NCI-H187 treated with DMSO at 0.1 percent for 48 hours (cell line): ENCODE data around the gene RAB30.

Source experiments
- DNase-seq: peaks from one replicate; lab custom pipeline; 2025; lab: John Stamatoyannopoulos, UW

The RAB30 gene, protein sequence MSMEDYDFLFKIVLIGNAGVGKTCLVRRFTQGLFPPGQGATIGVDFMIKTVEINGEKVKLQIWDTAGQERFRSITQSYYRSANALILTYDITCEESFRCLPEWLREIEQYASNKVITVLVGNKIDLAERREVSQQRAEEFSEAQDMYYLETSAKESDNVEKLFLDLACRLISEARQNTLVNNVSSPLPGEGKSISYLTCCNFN

DNA sequence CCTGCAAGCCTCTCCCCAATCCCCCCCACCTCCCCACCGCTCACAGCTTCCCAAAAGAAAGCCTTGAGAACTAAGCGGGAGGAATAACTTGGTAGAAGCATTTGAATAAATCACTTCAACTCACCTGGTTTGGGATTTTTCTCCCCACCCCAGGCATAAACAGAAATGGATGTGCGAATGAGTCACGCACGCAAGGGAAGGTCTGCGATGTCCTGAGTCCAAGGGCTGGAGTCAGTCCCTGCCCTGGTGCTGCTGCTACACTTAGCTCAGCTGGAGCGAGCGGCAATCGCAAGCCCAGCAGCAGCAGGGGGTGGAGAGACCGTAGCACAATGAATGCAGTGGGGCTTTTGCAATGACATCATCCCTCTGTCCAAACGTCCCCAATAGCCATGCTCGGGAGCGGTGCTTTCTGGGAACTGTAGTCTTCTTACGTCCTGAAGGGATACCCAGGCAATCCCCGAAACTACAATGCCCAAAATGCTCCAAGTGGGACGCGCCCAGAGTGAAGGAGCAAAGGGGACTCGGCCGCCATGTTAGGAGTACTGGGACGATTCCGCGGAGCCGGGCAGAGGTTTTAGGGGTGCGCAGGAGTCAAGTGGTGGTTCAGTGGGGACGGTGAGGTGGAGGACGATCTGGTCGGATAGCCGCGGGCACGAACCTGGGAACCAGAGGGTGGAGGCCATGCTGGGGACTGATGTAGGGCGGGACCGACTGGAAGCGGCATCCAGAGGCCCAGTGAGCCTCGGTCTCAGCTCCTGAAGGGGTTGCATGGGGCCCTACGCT lies at the start of gene RAB30:
TSS of gene RAB30 (minus strand) at position 331 of the 783 bp plus-strand sequence. CDS start 74,581 bp downstream, outside the sequence.
- DNase-seq, result peak; percentile 99

DNA sequence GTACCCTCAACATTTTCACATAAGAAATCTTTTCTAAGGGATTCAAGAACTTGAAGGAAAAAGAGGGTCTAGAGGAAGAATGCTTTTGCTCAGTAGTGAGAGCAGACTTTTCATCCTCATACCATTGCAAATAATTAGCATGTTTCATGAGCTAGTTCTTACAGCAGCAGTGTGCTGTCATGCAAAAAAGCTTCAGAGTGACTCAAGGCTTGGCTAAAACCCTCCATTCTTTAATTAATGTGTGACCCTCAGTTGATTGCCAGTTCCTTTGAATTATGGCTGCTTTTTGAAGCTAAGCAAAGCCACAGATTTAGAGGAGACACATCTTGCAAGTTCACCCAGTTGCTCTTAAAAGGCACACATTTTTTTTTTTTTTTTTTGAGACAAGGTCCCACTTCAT lies 48.6 kb upstream of the RAB30 start:
- no peak for DNase-seq

DNA sequence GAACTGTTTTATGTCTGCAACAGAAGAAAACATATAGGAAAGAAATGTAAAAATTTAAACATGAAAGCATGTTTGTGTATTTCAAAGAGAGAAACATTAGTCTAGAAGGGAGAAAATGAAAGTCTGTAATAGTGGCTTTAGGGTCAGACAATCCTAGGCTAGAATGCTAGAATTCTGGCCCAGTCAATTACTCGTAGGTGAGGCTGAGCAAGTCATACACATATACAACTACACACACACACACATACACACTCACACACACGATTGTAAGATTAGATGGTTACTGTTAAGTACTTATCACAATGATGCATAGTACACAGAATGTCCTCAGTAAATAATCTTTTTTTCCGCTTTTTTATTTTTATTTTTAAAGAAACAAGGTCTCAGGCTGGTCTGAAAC lies 47.5 kb upstream of the RAB30 start:
- no peak for DNase-seq

DNA sequence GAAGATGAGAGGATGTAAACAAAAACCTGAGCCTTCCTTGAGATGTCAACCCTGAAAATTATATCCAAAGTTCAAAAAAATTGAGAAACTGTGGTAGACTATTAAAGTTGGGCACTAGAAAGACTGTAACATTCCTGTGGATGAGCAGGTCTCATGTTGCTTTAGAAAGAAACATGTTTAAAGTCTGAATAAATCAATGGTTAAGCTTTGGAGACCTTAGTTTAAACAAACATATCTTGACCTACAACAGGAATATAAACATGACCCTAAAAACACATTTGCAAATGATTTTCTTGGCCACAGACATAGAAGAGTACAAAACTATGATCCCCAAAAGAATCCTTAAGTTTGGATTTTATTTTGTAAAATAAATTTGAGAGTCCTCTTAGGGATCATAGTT lies 47.1 kb upstream of the RAB30 start:
- no peak for DNase-seq

DNA sequence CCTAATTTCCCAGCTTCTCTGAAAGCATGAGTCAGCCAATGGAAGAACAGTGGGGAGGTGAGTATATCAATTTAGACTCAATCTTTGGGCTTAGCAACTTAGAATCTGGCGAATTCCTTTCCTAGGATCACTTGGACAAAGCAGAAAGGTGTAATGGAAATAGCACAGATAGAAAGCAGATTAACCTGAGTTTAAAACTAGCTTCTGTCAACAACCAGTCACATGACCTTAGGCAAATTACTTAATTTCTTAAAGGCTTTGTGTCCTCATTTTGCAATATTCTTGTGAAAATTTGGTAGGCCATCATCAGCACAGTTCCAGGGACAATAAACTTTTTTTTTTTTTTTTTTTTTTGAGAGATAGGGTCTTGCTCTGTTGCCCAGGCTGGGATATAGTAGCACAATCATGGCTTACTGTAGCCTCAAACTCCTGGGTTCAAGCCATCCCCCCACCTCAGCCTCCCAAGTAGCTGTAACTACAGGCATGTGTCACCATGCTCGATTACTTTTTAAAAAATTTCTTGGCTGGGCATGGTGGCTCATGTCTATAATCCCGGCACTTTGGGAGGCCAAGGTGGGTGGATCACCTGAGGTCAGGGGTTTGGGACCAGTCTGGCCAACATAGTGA lies 44.4 kb upstream of the RAB30 start:
- no peak for DNase-seq

DNA sequence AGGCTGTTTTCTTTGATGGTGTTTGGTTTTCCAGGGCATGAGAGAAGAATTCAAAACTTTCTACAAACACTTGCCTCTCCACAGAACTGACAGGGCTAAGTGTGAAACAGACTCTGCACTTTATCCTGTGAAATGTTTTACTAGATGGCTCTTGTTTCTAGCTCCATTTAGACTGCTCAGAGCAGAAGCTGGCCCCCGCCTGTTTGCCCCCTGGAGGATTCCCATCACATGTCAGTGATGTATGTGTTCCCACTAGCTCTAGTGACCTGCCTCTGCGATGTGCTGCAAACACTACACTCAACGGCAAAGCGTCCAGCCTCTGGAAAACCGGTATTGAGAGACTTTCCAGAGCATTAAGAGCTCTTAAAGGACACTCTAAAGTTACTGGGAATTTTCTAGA lies 43.9 kb upstream of the RAB30 start:
- no peak for DNase-seq

DNA sequence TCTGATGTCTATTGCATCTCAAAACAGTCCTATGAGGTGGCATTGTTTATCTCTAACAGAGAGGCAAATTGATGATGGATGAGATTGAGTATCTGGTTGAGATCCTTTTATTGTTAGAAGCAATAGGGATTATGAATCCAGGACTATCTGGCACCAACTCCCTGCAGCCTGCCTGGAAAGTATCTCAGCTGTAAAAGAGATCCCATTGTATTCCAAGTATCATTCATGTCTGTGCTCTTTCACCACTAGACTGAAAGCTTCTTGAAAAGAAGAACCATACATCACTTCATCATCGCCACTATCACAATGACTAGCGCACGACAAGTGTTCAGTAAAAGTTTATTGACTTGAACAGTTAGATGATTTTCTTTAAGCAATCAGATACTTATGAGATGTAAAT lies 43.3 kb upstream of the RAB30 start:
- peak; percentile 41 for DNase-seq

DNA sequence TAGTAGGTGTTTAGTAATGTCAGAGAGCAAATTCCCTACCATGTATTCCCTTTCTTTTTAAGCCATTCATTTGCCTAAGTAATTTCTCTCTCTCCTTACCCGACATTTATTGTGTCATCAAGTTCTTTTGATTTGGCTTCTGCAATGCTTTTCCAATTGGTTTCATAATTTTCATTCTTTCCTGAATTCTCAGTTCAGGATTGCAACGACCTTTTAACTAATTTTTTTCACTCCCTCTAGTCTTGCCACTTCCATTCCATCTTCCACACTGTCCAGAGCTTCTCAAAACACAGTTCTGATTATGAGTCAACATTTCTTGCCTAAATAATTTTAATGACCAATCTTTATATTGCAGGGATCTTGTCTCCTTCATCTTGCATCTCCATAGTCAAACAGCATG lies 41.2 kb upstream of the RAB30 start:
- no peak for DNase-seq

DNA sequence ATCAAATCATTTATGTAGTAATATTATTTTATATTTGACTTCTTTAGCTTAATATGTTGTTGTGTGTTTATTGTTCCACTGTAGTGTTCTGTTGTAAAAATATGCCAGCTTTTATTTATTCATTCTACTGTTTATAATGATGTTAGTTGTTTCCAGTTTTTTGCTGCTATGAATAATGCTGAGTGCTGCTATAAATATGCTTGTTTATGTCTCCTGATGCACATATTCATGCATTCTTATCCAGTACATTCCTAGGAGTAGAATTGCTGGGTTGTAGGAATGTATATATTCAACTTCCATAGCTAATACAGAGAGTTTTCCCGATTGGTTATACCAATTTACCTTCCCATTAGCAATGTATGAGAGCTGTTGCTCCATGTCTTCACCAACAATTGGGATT lies 33.5 kb upstream of the RAB30 start:
- DNase-seq, result no peak

DNA sequence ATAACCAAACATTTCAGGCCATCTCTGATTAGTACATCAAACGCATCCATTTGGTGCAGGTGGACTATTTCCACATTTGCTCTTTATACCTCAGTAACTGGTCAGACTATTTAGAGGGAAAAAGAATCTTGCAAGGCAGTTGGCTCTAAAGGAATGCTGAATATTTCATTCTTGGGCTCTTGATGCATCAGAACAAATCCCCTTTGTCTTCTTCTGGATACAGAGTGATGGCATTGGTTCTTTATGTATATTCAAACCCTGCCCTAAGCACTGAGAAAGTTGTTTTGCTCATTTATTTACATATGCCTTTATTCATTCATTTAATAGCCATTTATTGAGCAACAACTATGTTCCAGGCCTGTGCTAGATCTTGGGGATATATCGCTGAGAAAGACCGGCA lies 31.1 kb upstream of the RAB30 start:
- no peak for DNase-seq

DNA sequence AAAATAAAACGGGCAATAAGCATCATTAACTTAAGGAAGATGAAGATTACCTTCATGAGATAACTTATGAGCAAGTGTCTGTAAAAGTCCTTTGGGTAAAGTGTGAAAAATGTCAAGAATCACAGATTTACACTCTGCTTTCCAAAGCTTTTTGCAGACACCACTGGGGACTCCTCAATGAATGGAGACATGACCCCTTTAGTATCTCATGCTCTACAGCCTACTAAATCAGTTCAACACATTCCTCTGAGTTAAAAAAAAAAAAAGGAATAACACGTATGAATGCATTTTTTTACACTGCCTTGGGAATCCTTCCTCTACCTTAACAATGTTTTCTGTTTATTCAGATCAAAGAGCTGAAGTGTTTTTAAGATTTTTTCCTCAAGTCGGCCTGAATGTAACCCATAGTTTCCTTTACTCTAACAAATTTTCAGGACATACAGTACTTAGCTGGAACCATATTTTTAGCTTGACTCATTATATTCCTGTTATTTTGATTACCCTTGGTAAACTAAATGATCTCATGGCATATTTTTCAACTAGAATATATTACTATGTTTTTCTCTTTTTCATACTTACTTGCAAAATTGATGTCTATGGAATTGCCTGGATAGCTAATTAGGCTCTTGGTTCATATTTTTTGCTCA lies 25.9 kb upstream of the RAB30 start:
- no peak for DNase-seq

DNA sequence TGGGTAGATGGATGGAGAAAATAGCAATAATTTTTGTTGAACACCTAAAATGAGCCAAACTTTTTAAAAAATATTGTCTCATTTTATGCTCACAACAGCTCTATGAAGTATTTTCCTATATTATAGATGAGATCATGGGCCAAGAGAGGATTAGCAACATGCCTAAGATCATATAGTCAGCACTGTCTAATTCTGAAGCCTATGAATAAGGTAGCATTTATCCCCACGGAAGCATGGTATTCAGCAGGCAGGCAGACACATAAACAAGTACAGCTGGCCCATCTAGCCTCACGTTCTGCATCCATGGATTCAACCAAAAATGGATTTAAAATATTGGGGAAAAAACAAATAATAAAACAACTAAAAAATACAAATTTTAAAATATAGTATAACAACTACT lies 21.9 kb upstream of the RAB30 start:
- no peak for DNase-seq

DNA sequence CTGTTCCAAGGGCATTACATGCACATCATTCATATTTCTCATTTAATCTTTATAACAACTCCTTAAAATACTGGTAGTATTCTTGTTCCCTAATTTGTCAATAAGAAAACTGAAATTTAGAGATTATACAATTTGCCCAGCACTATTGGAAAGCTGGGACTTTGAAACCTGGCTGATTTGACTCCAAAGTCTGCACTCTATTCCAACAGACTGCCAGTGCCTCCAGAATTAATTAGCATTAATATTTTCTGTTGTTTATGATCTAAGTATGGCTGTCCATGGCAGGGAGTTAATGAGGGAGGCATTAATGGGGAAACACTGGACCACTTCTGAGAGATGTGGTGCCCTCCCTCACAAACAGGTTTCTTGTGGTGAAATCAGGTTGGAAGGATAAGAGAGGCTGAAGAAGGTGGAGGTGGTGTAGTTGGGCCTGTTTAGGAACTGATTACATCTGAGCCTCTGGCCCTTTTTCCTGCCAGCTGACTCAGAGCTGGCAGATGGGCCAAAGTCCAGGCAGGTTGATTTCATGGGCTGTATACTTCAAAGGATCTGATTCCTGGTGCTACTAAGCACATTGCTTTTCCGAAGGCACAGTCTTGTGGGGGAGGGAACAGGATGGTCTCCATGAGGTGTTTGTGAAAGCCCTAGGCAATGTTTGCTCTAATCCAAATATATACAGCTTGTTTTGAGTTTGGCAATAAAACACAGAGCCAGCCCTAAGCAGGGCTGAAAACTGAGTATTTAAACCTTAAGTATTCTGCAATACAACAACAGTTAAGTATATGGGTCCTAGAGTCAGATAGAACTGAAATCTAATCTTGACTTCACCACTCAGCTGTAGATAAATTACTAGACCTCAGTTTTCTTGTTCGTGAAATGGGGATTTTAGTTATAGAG lies 21.0 kb upstream of the RAB30 start:
- DNase-seq, result no peak

DNA sequence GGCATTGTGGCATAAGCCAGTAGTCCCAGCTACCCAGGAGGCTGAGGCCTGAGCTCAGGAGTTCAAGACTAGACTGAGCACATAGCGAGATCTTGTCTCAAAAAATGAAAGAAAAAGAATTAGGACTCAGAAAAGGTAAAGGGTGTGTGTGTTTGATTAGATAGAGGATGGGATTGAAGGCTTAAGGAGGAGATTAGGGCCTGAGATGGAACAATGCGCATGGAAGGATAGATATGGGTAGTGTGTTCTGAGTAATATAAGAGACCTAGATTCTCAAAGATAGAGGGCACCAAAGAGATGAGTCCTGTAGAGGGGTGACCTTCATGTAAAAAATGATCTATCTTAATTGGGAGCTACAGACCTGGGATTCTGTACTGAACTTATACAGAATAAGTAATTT lies 17.3 kb upstream of the RAB30 start:
- no peak for DNase-seq

DNA sequence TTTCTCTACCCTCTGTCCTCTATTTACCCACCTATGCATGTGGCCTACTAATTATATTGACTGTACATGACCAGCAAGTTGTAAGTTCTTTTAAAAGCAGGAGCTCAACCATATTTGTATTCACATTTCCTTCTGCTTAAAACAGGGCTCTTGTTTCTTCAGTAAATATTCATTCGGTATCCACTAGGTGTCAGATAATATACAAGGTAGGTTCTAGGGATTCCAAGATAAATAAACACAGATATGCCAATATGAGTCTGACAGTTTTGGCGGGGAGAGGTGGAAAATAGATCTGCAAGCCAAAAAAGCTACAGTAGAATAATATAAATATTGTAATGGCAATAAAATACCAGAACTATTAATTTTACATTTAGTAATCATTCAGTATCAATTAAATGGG lies 15.3 kb upstream of the RAB30 start:
- no peak for DNase-seq

DNA sequence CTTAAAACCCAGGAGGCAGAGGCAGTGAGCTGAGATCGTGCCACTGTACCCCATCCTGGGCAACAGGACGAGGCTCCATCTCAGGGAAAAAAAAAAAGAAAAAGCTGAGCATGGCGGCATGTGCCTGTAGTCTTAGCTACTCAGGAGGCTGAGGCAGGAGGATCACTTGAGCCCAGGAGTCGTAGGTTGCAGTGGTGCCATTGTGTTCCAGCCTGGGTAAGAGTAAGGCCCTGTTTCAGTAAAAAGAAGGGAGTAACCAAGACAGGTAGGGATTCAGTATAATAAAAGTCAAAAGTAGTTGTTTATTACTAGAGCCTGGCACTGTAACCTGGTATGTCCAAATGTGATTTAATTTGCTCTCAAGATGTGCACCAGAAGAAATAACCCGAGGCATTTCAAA lies 8.1 kb upstream of the RAB30 start:
- DNase-seq, result no peak

DNA sequence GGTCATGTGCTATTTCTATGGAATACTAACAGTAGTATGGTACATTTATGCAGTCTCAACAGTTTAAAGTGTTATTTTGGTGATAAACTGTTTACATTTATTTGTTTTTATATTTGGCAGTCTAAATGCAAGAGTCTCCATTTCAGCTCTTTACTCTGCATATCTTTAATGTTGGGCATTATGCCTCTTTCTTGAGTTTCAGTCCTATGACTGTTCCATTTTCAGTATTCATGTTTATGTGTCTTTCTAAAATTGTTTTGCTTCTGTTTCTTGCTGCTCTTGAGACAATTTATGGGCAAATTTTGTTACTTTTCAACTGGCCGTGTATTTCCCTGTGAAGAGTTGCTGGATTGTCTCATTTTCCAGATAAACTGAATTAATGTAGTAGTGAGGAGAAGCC lies 6.6 kb upstream of the RAB30 start:
- DNase-seq, result no peak

DNA sequence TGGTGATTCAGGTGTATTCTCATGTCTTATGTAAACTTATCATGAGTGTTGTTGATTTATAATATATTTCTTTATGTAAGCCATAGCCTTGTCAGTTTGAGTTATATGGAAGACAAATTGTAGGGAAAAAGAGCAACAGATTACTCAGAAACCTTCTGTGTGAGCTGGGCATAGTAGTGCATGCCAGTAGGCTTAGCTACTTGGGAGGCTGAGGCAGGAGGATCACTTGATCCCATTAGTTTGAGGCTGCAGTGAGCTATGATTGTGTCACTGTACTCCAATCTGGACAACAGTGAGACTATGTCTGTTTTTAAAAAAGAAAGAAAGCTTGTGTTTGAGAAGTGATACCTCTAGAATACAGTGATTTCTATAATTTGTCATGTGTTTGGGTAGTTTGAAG lies 2.2 kb upstream of the RAB30 start:
- DNase-seq, result no peak

DNA sequence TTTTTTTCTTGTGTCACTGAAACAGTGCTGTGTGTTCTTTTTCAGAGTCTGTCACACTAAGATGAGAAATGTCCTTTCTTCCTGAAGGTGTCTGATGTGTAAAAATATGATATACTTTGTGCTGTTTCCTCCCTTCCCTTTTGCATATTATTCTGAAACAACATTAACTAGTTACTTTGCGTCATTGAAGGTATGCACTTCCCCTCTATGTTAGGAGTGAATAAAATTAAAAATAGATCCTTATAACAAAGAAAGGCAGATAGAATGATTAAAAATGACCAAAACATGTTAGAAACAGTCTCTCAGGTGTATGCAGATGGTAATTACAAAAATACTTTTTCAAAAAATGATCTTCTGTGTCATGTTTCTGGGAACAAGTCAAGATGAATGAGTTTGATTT lies 1.6 kb upstream of the RAB30 start:
- no peak for DNase-seq

DNA sequence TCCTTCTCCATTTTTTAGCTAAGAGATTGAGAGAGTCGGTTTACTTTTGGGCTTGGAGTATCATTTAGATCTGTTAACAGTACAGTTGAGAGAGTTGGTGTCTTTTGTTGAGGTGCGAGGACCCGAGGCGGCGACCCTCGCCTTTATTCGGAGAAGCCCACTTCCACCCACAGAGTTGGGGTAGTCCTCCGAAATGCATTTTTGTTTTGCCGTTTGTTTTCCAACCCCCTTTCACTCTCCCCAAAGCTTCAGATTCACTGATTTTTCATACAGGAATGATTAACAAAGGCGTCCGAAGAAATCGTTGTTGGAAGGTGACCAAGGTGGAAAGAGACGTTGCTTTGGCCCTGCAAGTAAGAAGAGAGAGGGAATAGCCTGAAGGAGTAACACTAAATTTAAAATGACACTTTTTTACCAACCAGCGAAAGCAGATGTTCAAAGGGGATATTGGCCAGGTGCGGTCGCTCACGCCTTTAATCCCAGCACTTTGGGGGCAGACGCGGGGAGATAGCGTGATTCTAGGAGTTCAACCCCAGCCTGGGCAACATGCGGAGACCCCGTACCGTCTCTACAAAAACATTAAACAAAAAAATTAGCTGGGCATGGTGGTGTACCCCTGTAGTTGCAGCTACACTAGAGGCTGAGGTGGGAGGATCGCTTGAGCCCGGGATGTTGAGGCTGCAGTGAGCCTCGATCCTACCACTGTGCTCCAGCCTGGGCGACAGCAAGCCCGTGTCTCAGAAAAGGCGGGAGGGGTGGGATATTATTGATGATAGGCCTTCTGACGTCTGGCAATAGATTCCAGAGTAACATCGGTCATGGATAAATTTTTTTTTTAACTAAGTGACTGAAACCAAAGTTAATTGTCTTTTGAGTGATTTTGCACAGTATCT lies 899 bp upstream of the RAB30 start:
- no peak for DNase-seq
